WTC11 (cell line): ENCODE results near the gene PAFAH1B2.

Experiments used
- CBFB ChIP-seq: sonication (generic); formaldehyde crosslinking; IDR thresholded peaks from 2 replicates; pipeline ENCODE4 v1.8.1; 2022; ENCODE audit warnings: mild to moderate bottlenecking, low read depth, missing genetic modification reagents
- CREB1 ChIP-seq: sonication (generic); formaldehyde crosslinking; IDR thresholded peaks from 2 replicates; pipeline ENCODE4 v1.8.0; 2023; ENCODE audit warnings: mild to moderate bottlenecking, missing genetic modification reagents
- HMGA2 ChIP-seq: fragments of 250-450 bp; sonication (Bioruptor Pico); IDR thresholded peaks from 2 replicates; pipeline ENCODE4 v1.4.0; 2021; ENCODE audit warnings: mild to moderate bottlenecking, moderate library complexity
- IRF2 ChIP-seq: sonication (generic); formaldehyde crosslinking; IDR thresholded peaks from 2 replicates; pipeline ENCODE4 v1.8.0; 2022; ENCODE audit warnings: low read depth, missing genetic modification reagents, borderline replicate concordance
- KAT7 ChIP-seq: sonication (generic); formaldehyde crosslinking; IDR thresholded peaks from 2 replicates; pipeline ENCODE4 v1.8.1; 2023; ENCODE audit warnings: missing genetic modification reagents, mild to moderate bottlenecking, borderline replicate concordance
- MLX ChIP-seq: sonication (generic); formaldehyde crosslinking; IDR thresholded peaks from 2 replicates; pipeline ENCODE4 v1.8.1; 2023; ENCODE audit warnings: mild to moderate bottlenecking, missing genetic modification reagents, moderate library complexity
- NR2C2 ChIP-seq: sonication (generic); formaldehyde crosslinking; IDR thresholded peaks from 2 replicates; pipeline ENCODE4 v1.8.0; 2022; ENCODE audit warnings: mild to moderate bottlenecking, missing genetic modification reagents
- PRRX2 ChIP-seq: fragments of 250-450 bp; sonication (Bioruptor Pico); IDR thresholded peaks from 2 replicates; pipeline ENCODE4 v1.8.0; 2021; ENCODE audit warnings: mild to moderate bottlenecking
- SP1 ChIP-seq: sonication (generic); formaldehyde crosslinking; conservative IDR thresholded peaks from 2 replicates; pipeline ENCODE4 v1.8.1; 2022; ENCODE audit warnings: missing genetic modification reagents
- TF ChIP-seq, protein P1 (sequence below): fragments of 200-600 bp; IDR thresholded peaks from 2 replicates; pipeline ENCODE4 v1.8.0; 2022; ENCODE audit warnings: antibody characterized with exemption
- TF ChIP-seq, protein P2 (sequence below): sonication (generic); formaldehyde crosslinking; IDR thresholded peaks from 2 replicates; pipeline ENCODE4 v1.8.0; 2022; ENCODE audit warnings: mild to moderate bottlenecking, missing genetic modification reagents
- TF ChIP-seq, protein P3 (sequence below): sonication (generic); formaldehyde crosslinking; IDR thresholded peaks from 2 replicates; pipeline ENCODE4 v1.8.0; 2022; ENCODE audit warnings: mild to moderate bottlenecking, missing genetic modification reagents

DNA sequence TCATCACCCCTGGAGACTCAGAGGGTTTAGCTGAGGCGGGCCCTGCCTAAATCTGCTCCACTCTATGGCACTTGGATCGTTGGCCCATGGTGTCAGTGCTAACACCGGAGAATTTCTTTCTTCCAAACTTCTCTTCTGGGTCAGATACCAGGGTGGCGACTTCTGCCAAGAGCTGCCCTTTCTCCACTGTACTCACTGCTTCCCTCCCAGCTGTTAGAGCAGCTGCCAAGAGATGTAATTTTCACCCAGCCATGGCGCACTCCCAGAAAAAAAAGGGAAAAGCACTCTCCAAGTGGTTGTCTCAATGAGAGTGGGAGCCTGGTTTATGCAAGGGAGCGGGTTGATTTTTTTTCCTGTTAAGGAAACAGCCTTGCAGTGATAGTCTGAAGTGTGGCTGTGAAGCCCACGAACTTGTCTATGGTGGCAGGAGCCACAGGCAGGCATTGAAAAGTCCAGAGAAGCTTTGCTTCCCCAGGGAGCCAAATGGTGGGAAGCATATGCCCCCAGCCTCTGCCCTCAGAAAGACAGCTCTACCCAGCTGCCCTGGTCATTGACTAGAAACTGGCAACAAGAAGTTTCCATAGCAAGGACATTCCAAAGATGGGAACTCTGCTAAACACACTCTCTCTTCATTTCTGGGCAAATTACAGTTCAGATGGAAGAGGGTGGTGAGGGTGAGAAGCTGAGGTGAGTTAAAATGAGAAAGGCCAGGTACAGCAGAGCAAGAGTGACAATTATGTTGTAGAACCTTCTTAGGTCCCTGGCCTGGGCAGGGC is 77.1 kb downstream of the PAFAH1B2 start:
- TF ChIP-seq CREB1 (CRISPR knock-in tag) (no peak), PRRX2 (CRISPR knock-in tag) (no peak), NR2C2 (CRISPR knock-in tag) (no peak), KAT7 (no peak), HMGA2 (CRISPR knock-in tag) (no peak), SP1 (CRISPR knock-in tag) (no peak), IRF2 (CRISPR knock-in tag) (no peak), MLX (CRISPR knock-in tag) (no peak), CBFB (CRISPR knock-in tag) (no peak)
- TF ChIP-seq, protein P1, sequence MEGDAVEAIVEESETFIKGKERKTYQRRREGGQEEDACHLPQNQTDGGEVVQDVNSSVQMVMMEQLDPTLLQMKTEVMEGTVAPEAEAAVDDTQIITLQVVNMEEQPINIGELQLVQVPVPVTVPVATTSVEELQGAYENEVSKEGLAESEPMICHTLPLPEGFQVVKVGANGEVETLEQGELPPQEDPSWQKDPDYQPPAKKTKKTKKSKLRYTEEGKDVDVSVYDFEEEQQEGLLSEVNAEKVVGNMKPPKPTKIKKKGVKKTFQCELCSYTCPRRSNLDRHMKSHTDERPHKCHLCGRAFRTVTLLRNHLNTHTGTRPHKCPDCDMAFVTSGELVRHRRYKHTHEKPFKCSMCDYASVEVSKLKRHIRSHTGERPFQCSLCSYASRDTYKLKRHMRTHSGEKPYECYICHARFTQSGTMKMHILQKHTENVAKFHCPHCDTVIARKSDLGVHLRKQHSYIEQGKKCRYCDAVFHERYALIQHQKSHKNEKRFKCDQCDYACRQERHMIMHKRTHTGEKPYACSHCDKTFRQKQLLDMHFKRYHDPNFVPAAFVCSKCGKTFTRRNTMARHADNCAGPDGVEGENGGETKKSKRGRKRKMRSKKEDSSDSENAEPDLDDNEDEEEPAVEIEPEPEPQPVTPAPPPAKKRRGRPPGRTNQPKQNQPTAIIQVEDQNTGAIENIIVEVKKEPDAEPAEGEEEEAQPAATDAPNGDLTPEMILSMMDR = no peak
- TF ChIP-seq, protein P2, sequence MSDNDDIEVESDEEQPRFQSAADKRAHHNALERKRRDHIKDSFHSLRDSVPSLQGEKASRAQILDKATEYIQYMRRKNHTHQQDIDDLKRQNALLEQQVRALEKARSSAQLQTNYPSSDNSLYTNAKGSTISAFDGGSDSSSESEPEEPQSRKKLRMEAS (CRISPR knock-in tag) = no peak
- TF ChIP-seq, protein P3, sequence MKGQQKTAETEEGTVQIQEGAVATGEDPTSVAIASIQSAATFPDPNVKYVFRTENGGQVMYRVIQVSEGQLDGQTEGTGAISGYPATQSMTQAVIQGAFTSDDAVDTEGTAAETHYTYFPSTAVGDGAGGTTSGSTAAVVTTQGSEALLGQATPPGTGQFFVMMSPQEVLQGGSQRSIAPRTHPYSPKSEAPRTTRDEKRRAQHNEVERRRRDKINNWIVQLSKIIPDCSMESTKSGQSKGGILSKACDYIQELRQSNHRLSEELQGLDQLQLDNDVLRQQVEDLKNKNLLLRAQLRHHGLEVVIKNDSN (CRISPR knock-in tag) = no peak
